Measurements from ENCODE around the gene POLR3F.
"Not testable (repeated sequence)": the region's sequence is repeated elsewhere in the genome, so short reads cannot be mapped to it uniquely, and the experiment has no call there.

POLR3F gene

DNA sequence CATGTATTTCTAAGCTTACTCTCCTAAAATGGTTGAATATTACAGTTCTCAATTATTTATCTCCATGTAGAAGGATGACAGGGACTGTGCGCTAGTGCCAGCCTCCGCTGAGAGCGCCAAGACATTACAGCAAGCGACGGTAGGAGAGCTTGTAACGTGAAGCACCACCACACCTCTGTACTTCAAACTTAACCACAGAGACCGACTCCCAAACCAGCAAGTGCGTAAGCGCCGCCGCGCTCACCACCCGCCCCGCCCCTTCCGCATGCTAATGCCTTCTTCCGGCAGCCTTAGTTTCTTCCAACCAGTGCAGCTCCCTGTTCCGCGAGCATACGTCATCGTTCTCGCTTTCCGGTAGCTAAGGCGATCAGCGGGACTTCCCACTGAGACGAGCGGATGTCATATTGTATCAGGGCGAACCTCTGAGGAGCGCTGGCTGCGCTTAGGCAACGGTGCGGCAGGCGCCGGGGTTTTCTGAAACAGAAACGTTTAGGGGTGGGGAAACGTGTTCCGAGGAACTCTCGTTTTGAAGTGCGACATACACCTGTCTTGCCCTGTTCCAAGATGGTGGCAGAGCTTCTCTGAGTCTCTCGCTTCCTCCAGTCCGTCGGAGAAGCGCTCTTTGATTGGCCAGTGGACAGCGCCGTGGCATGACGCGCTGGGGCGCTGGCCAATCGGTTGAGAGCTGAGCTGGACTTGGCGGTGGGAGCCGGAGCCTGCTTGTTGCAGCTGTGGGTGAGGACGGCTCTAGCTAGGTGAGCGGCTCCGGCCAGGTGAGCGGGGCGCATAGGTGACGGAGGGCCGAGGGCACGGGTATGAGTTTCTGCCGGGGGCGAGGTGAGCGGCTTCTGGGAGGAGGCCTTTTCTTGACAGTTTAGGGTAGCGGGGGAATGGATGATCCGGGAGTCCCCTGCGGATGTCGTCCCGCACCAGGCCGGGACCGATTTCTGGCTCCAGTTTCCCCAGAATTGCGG is 40.3 kb downstream of the POLR3F start, which contains the start of gene SEC23B:
Gene SEC23B (plus strand): TSS at position 723 of the 974 bp plus-strand sequence. CDS start 2,896 bp downstream, outside the sequence.
- peak; percentile 98 for DNase-seq

DNA sequence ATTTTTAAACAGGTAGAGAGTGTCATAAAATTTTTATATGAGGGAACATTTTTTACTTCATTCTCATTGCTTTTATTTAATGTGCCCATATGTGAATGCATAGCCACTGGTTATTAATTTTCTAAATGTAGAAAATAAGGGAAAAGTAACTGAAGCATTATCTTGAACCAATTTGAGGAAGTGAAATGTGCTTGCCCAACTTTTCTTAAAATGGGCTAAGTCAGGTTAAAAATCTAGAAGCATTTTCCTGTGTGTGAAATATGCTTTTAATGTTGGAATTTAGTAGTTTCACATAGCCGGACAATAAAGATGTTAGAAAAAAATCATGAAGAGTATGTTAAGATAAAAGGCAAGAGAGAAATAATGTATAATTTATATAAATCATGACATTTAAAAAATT is 44.4 kb downstream of the POLR3F start:
- DNase-seq = no peak

DNA sequence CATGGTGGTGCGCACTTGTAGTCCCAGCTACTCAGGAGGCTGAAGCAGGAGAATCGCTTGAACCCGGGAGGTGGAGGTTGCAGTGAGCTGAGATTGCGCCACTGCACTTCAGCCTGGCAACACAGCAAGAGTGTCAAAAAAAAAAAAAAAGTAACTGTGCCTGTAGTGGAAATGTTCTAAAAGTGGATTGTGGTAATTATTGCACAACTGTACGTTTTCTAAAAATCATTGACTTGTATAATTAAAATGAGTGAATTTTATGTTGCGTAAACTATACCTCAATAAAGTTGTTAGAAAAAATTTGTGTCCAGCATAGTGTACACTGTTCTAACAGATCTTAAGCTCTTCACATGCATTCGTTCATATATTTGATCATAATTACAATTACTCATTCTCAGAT is 46.0 kb downstream of the POLR3F start:
- no peak for DNase-seq

DNA sequence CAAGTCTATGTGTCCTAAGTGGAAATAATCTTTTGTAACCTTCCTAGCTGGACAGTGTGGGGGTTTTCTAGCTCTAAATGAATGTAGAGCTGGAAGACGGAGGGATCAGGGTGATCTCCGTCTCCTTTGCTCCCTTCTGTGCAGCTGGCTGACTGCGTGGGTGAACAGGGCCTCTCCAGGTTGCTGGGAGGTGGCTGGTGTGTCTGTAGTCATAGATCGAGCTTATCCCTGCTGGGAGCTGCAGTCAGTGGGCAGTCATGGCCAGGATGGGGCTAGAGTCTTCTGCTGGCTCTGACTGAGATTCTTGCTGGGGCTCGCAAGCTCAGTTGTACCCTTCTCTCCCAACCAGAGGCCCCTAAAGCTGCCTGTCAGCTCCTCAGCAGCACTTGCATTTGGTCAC is 46.9 kb downstream of the POLR3F start:
- no peak for DNase-seq

DNA sequence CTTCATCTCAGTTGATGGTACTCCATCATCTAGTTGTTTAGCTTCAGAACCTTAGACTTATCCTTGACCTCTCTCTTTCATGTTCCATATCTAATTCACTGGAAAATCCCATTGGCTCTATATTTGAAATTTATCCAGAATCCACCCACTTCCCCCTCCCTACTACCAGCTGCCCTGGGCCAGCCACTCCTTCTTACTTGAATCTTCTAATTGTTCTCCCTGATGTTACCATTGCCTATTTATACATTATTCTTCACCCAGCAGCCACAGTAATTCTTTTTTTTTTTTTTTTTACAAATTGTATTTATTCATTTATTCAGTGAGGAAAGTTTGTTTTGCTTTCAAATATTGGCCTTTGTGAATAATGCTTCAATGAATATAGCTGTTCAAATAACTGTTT is 48.8 kb downstream of the POLR3F start:
- DNase-seq = no peak

DNA sequence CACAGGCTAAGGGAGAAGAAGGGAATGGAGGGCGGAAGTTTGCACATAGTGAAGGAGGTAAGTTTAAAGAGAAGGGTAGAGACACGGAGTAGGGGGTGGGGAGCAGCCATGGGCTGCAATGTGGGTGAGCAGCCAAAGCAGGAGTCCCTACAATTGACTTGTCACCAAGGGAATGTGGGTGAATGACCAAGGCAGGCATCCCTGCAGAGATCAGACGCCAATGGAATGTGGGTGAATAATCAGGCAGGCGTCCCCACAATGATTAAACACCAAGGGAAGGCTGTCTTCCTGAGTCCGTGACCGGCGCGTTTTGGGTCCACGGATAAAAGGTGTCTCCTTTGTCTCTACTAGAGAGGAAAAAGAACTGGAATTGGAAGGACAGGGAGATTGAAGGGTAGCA is 54.9 kb downstream of the POLR3F start:
- DNase-seq = not testable (repeated sequence)

DNA sequence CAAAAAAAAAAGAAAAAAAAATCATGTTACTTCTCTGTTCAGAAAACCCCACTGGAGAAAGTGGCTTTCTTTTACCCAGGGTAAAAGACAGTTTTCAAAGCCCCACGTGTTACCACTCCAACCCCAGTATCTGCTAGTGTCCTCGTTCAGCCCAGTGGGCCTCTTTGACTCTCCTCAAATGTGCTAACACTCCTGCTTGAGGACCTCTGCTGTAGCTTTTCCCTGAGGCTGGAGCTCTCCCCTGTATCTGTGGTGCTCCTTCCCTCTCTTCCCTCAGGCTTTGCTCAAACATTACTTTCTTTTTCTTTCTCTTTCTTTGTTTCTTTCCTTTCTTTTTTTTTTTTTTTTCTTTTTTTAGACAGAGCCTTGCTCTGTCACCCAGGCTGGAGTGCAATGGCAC is 55.9 kb downstream of the POLR3F start:
- DNase-seq = no peak

DNA sequence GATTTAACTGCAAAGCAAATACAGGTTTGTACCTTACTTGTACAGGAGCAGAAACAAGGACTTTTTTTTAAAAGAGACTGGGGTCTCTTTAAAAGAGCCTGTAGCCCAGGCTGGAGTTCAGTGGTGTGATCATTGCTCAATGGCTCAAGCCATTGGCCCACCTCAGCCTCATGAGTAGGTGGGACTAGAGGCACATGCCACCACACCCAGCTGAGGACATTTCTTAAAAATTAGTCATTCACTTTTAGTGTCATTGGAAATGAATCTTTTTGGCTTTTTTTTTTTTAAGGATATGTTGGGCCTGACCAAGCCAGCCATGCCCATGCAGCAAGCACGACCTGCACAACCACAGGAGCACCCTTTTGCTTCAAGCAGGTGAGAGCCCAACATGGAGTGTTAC is 57.5 kb downstream of the POLR3F start:
- no peak for DNase-seq

DNA sequence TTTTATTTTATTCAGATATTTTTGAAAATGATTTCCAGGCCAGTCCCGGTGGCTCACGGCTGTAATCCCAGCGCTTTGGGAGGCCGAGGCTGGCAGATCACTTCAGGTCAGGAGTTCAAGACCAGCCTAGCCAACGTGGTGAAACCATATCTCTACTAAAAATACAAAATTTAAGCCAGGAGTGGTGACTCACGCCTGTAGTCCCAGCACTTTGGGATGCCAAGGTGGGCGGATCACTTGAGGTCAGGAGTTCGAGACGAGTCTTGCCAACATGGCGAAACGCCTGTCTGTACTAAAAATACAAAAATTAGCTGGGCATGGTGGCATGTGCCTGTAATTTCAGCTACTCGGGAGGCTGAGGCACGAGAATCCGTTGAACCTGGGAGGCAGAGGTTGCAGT is 59.6 kb downstream of the POLR3F start:
- not testable (repeated sequence) for DNase-seq

DNA sequence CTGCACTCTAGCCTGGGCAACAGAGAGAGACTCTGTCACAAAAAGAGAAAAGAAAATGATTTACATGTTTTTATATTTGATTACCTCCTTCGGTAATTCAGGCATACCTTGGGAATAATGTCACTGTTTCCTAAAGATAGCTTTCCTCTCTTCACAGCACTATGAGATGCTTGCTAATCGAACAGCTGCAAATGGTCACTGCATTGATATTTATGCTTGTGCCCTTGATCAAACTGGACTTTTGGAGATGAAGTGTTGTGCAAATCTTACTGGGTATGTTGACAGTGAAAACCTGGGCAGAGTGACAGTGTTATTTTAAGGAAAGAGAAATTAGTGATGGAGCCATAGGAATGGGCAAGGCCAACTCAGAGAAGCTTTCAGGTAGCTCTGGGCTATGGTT is 60.1 kb downstream of the POLR3F start:
- no peak for DNase-seq

DNA sequence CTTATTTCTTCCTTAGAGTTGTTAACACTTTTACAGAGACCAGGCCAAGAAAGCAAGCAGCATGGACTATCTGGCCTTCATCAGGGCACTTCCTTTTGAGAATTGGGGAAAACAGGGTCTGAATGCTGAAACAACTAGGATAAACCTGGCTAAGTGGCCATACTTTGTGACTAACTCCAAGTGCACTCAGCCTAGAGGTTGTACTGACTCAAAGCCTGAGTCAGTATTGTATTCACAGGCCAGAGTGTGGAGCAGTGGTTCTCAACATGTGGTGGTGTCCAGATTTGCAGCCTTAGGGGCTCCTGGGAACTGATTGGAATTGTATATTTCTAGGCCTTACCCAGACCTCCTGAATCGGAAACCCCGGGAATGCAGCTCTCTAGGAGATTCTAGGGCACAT is 60.6 kb downstream of the POLR3F start:
- no peak for DNase-seq

DNA sequence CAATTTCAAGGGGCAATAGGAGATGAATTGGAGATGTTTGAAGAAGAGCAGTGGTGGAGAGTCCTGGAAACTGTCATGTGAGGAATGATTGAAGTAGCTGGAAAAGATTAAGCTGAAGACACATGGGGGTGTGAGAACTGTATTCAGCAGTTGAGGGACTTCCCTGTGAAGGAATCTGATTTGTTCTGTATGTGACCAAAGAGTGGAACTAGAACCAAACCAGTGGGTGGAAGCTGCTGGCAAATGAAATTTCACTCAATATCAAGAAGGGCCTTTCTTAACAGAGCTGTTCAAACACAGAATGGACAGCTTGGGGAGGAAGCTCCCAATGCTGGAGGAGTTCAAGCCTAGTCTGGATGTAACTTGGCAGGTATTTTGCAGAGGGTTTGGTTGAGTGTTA is 61.9 kb downstream of the POLR3F start:
- DNase-seq = no peak

DNA sequence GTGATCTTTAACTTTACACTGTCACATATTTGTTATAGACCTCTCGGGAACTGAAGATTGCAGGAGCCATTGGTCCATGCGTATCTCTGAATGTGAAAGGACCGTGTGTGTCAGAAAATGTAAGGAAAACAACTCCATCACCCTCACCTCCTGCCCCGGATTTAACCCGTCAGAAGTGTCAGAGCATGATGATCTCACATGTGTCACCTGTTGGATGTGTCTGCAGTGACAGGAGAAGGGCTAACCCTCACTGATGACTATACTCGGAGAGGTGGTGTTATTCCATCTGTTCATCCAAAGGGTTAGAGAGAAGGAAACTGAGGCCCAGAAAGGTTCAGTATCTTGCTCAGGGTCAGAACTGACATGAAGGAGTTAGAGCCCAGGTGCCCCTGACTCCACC is 65.4 kb downstream of the POLR3F start:
- no peak for DNase-seq

DNA sequence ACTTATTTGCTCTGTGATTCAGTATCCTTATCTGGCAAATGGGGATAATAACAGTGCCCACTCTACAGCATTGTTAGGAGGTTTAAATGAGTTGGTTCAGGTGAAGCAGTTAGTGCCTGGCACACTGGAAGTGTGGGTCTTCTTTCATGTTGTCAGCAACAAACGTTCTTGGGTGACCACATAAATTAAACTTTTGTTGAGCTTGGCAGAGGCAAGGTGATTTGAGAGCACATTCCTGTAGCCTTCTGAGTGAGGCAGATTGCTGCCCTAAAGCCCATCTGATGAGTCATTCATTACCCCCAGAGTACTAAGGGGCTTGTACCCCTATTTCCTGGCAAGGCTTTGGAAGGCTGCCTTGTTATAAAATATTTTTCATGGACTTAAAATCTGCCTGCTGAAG is 66.3 kb downstream of the POLR3F start:
- DNase-seq = no peak

DNA sequence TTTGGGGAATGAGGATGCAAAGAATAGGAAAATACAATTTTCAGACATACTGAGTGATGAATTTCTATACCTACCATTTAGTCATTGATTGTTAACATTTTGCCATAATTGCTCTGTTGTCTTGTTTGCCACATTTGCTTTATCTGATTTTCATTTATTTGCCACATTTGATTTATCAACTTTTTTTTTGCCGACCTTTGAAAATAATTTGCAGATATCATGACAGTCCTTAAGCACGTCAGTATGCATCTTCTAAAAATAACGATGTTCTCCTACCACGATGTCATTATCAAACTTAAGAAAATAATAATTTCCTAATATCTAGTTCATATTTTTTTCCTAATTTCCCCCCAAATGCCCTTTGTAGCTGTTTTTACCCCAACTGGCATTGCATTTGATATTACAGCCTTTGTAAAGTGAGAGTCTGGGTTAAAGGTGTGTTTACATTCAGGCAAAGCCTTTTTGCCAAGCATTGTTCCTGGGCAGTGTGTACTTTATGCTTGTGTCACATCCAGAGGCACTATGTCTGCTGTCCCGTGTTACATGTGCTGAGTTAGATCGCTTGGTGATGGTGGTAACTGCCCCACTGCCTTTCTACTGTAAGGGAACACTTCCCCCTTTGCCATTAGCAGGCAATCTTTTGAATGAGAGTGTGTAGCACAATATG is 66.9 kb downstream of the POLR3F start:
- no peak for DNase-seq

All from activated naive CD4-positive, alpha-beta T cell treated with anti-CD3 and anti-CD28 coated beads, Interleukin-2, amount 50 U/mL, for 16 hours (primary cell).